GM21576 (cell line): Measurements from ENCODE around the gene AUTS2.
A peak's percentile ranks its signal among the peaks of the same experiment; 100 is the strongest.
"Not testable (repeated sequence)": the region's sequence is repeated elsewhere in the genome, so short reads cannot be mapped to it uniquely, and the experiment has no call there.

Experiments used
- ATAC-seq: cut with Tn5 transposase; IDR thresholded peaks from one replicate; pipeline ENCODE4 v1.9.1; 2021; ENCODE audit warnings: mild to moderate bottlenecking, moderate library complexity; ENCODE audit not compliant: unreplicated experiment

Gene AUTS2

DNA sequence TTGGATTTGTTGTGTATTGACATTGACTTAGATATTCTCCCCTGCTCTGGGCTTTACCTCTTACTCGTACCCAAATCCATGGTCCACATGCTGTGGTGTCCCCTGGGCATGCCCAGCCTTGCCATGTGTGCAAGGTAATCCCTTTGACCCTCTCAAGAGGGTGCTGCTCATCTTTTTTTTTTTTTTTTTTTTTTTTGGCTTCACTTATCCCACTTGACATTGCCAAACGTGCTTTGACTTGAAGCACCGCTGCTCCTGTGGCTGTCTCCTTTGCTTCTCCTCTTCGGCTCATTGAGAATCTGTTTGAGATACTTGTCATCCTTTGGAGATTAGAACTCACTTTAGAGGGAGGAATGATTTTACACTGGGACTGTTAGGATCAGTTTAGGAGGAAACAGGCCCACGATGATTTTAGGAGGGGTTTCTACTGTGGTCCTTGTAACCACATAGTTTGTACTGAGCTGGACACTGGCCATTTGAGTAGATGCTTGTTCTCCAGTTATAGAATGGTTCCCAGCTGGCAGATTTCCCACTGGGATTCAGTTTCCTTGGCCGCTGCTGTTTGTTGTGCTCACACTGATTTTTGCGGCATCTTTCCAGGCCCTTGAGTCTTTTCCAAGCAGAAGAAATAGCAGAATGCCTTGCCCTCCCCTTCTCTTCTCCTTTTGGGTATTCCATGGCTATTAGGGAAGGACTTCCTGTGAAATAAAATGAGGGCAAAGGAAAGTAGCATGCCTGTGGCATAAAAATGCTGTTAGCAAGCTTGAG is 184.8 kb downstream of the AUTS2 start:
- ATAC-seq, result no peak

DNA sequence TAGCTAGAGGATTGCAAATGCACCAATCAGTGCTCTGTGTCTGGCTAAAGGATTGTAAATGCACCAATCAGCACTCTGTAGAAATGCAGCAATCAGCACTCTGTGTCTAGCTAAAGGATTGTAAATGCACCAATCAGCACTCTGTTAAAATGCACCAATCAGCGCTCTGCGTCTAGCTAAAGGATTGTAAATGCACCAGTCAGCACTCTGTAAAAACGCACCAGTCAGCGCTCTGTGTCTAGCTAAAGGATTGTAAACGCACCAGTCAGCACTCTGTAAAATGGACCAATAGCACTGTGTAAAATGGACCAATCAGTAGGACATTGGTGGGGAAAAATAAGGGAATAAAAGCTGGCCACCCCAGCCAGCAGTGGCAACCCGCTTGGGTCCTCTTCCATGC is 187.9 kb downstream of the AUTS2 start:
- not testable (repeated sequence) for ATAC-seq

DNA sequence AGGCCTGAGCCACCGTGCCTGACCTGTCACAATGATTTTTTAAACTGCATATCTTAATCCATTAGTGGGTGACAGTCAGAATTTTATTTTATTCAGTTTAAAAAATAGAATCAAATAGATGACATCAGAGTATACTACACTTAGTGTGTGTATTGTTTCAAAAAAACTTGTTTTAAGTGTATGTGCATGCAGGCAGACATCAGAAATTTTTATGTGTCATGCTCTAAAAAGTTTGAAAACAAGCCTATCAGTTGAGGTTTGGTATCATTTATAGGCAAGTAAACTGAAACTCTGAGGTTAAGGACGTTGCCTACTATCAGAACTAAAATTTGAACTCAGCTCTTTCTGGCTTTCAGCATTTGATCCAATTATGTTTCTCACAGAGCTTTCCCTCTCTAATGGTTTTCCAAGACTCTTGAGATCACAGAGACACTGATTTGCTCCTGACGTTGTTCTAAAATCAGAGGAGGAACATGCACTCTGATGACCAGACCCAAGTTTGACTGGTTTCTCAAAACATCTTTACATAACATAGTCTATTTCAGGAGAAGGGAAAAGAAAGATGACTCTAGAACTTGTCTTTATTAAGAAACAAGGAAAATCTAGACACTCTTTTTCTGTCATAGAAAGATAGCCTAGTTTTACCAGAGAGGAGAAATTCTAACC is 188.6 kb downstream of the AUTS2 start:
- ATAC-seq, result no peak

DNA sequence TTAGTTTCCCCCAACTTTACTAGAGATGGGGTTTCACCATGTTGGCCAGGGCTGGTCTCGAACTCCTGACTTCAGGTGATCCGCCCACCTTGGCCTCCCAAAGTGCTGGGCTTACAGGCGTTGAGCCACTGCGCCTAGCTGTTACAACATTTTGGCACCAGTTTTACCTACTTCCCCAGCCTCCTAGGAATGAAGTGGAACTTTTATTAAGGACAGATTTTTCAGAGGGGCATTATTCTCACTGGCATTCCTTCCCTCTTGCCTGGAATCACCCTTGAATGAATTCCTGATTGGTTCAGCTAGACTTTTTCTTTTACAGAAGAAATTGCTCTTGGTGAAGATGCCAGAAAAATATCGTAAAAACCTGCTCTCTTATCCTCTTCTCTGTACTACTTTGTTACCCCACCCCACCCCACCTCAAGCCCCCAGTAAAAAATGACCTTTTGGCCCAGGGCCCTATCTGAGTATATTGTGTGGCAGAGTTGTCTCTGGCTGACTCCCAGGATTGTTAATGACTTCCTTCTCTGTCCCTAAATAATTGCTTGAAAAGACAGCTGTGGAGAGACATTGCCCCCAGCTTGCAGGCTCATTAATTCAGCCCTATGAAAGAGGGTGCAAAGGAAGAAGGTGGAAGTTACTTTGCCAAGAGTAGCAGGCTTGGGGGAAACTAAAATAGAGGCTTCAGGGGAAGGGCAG is 189.6 kb downstream of the AUTS2 start:
- ATAC-seq, result no peak

DNA sequence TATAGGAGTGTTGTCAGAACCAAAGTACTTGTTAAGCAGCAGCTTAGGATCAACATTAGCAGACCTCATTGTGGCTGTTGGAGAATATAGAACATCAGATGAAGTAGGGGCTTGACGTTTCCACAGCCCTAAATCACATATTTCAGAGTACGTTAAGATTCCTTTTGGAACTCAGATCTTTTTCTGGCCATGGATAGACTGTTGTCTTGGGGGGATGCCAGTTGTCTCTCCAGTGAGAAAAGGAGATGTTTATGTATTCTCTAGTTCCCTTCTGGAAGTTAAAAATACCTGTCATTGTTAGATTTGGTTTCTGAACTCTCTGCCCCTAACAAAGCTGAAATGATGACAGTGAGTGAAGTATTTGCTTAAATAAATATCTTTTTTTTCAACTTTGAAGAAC is 191.3 kb downstream of the AUTS2 start:
- no peak for ATAC-seq

DNA sequence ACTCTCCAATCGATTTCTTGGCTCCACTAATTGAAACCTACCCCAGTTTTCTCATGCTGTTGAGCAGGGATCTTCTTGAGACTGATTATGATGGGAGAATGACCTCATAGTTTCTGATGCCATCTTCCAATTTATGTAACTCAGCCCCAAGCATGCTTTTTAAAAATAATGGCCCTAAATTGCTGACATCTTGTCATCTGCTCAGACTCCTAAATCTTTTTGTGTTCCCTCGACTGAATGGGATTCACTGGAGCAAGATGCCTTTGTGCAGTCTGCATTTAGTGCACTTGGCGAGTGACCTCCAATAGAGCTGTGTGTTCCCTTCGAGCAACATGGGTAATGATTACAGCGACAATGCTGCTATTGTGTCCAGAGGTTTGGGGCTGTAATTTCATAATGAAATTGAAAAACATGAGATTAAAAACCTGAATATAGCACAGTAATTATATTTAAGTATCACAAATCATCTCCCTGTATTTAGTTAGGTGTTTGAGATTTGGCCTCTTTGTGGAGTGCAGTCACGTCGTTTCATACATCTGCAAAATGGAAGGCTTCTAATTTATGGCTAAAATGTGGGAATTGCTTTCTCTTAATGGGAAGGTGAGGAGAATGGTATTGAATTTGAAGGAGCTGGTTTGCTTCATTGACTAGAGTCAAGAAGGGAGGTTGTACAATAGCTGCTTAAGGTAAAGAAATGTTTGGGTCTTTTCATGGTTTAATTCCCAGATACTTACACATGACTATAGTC is 192.9 kb downstream of the AUTS2 start:
- ATAC-seq, result no peak

DNA sequence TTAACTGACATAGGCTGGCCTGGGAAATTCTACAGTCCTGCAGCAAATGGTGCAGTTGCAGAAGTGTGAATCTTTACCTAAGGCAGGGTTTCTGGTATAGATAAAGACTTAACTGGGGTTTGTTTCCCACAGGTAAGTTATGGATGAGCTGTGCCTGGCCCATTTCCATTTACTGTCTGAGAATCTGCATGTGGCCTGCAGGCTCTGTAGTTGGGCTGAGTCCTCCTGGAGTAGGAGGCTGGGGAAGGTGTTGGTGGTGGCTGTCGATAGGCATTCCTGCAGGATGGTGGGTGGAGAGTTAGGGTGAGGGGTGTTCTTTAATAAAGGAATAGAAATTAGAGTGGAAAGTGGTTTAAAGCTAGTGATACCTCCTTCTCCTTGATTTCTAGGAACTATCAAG is 193.5 kb downstream of the AUTS2 start:
- ATAC-seq, result no peak

DNA sequence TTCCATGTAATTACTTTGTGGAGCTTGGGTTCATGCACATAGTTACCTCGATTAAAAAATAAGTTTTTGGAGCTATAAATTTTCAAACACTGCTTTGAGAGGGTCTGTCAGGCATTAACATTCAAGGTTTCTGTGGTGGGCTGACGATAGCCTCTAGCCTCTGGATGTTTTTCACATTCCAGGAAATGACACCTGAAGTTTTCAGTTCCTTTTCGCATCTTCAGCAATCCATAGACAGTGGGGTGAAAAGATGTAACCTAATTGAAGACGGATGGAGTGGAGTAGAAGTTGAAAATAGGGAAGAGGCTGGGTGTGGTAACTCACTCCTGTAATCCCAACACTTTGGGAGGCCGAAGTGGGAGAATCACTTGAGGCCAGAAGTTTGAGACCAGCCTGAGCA is 197.7 kb downstream of the AUTS2 start:
- ATAC-seq, result no peak

DNA sequence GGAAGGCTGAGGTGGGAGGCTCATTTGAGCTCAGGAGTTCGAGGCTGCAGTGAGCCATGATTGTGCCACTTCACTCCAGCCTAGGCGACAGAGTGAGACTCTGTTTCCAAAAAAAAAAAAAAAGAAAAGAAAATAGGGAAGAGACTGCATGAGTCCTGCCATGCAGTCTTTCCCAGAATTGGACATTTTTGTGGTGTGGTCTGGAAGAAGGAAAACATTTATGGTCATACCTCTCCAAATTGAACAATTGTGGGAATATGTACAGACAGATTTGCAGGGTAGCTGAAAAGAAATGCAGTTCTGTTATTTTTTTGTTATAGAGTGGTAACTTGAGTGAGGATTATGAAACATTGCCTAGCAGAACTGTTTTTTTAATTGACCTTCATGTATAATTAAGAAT is 198.1 kb downstream of the AUTS2 start:
- no peak for ATAC-seq

DNA sequence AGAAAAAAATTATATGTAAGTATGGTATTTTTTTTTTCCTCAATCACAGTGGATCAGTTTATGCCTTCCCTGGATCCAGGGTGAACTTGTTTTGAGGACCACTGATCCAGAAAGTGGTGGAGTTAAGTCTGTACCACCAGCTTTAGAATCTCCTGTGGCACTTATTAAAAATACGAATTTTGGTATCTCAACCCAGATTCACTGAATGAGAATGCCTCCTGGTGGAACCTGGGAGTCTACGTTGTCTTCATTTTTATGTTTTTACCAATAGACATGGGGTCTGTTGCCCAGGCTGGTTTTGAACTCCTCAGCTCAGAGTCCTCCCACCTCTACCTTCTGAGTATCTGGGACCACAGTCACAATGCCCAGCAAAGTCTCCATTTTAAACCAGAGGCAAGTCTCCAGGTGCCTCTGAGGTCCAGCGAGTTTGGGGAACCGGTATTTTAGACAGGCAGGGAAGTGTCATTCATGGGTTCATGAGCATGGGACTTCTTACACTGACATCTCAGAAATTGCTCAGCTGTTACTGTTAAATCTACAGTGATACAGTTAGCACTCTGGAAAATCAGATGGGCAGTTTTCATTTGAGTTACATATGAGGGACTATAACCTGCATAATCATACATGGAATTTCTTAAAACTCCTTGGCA is 200.9 kb downstream of the AUTS2 start:
- ATAC-seq, result no peak

DNA sequence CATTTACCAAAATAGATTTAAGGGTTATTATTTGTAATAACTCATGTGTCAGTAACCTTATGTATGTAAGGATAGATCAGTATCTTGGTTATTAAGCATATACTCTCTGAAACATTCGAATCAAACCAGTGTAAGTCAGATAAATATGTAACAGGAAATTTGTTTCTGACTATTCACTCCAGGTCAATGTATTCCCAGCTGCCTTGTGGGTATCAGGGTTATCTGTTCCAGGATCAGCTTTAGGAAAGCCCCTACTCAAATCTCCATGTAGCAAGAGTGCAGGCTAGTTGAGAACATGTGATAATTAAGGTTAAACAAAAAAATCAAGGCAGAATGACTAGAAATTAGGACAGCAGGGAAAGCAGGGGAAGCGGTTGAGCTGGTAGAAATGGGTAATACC is 201.7 kb downstream of the AUTS2 start:
- no peak for ATAC-seq

DNA sequence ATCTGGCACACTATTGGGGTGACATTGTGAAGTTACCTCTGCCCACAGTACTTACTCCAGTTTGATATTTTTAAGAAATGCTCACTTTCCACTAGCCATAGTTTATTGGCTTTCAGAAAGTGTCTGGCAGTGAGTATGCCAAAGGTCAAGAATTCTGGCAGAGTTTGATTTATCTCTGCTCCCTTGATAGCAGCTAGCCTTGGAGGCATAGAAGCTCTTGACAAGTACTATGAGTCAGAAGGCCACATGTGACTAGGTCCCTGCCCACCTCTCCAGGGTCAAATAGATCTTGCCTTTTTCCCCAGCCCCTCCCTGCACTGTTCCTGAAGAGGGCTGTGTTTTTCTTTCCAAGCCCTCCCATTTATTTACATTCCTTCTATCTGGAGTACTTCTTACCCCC is 202.2 kb downstream of the AUTS2 start:
- no peak for ATAC-seq

DNA sequence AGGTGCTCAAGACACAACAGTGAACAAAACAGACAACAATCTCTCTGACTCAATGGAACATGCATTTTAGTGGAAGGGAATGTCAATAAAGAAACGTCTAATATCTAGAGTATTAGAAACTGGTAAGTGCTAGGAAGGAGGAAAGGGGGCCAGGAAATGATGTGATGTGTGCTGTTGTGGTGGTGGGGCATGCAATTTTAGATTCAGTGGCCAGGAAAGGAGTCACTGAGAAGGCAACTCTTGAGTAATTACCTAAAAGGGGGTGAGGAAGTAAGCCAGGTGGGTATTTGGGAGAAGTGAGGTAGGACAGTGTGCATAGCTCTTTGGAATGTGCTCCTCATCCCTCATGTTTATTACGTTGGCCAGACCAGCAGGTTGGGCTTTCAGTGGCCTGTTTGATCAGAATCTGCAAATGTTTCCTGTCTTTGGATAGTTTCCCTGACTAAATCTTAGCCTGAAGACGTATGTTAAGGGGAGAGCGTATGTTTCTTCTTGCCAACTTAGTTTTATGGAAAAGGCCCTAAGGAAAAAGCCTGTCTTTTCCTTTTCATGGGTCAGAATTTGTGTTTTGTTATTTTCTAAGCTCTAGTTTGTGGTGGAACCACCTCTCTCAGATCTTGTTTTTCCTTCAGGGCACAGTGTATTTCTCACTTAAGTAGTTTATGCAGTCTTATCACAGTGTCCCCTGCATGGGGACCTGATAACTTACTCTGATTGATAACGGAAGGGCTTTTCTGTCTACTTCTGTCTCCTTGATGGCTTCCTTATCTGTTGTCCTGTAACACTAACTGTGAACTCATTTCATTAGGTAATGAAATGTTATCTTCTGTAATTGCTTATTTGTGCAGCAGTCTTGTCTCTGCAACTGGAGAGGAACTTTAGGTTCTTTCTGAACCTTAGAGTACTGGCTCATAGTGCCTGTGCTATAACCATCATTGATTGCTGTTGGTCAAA is 203.7 kb downstream of the AUTS2 start:
- no peak for ATAC-seq

DNA sequence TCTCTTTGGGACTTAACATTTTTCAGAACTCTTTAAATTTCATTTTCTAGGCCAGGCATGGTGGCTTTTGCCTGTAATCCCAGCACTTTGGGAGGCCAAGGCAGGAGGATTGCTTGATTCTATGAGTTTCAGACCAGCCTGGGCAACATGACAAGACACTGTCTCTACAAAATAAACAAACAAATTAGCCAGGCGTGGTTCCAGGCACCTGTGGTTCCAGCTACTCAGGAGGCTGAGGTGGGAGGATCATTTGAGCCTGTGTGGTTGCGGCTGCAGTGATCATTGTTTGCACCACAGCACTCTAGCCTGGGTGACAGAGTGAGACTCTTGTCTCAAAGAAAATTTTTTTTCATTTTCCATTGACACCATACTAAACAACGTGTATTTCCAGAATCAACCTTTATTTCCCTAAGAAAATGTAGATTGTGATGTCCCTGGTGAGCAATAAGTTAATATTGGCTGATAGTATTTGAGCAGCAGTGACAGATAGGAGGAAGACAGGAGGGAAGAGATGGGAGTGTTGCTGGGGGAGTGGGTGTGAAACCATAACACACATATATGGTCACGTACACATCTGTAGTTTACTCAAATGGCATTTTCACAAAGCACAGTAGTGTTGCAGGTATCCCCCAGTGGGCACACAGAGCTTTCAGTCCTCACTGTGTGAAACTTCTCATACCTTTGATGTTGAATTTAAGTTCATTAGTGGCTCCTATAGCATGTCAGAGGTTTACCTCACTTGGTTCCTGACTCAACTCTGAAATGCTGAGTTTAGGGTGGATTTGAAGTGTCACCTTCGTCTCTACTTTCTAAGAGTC is 205.6 kb downstream of the AUTS2 start:
- peak; percentile 86 for ATAC-seq

DNA sequence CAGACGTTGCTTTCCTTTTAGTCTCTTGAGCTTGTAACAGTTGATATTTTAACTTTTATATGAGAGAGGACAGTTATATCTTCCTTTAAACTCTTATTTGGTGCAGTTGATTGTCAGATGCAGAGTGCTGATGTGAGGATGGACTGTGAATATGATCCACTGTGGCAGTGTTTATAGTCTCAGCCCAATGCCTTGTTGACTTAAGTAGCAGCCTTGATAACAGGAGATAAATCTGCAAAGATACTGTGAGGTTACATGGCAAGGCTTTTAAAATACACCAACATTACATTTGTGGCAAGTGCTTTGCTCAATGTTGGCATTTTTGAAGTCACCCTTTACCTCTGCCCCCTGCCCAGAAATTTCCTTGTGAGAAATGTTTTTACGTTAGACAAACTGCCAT is 206.7 kb downstream of the AUTS2 start:
- ATAC-seq, result no peak

DNA sequence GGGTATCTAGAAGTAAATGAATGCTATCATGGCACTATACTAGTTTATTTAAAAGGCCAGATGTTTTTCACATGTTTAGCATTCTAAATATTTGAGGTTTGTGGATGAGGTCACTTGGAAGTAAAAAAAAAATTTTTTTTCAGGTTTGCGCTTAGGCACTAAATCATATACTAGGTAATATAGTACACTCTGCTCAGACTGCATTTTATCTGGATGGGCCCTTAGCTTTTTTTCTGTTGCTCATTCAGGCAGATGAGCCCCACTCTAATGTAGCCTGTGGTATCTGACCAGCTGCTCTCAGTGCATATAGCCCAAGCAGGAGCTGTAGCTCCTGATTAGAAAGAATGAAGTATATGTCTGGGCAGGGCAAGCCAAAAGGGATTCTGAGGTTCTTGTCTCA is 210.1 kb downstream of the AUTS2 start:
- ATAC-seq, result no peak

DNA sequence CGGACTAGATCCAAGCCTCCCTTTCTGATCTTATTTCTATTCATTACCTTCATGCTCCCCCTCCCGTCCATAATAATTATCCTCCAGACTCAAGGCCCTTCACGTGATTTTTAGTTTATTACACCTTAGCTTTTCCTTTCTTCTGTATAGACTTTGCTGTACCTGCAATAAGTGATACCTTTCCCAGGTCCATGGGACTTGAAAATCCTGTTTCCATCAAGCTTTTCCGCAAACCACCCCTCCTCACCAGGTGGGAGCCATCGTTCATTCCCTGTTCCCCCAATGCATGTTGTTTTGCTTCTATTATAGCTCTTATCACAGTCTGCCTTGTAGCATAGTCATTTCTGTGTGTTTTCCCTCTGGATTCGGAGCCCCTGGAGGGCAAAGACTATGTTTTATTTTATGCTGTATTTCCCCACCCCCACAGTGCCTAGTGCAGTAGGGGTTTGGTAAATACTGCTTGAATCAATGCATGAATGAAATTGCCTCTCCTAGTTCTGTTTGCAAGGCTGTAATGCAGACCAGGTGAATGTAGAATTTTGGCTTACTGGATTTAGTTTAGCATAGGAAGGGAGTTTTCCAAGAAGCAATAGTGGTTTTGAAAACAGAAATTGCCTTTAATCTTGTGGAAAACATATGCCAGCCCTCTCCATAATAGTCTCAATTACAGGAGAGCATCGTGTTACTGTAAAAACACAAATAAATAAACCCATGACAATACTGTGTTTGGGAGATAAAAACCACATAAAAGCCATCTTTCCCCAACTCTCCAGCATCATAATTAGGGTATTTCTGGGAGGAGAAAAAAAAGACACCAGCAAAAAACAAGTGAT is 213.4 kb downstream of the AUTS2 start:
- ATAC-seq, result no peak

DNA sequence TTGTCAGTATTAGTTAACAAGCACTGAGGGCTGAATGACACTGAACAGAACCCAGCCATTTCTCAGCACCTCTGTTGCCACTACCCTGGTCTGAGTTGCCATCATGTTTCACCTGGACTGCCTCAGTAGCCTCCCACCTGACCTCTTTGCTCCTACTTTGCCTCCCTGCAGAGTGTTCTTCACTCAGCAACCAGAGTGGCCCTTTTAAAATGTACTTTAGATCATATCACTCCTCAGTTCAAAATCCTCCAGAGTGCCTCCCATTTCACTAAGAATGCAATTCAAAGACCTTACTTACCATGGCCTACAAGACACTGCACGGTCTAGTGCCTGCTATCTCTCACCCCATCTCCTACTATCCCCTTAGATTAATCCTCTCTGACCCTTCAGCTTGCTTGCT is 214.5 kb downstream of the AUTS2 start:
- ATAC-seq, result no peak
